NCI-H526 (cell line): Measurements from ENCODE around the gene PDHX.
"Not testable (repeated sequence)": the region's sequence is repeated elsewhere in the genome, so short reads cannot be mapped to it uniquely, and the experiment has no call there.

ENCODE experiments used
- DNase-seq, 2 experiments: peaks; one replicate each; lab custom pipeline; 2025; lab: John Stamatoyannopoulos, UW

PDHX gene

GRCh38 chr11:34911676-34912075 is 4.7 kb upstream of the PDHX start:
- DNase-seq = no peak

DNA sequence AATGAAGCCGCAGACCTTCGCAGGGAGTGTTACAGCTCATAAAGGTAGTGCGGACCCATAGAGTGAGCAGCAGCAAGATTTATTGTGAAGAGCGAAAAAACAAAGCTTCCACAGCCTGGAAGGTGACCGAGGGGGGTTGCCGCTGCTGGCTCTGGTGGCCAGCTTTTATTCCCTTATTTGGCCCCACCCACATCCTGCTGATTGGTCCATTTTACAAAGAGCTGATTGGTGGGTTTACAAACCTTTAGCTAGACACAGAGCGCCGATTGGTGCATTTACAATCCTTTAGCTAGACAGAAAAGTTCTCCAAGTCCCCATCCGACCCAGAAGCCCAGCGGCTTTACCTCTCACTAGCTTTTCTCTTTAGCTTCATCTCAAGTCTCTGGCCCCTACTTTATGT is 2.9 kb upstream of the PDHX start:
- not testable (repeated sequence) for DNase-seq

- peak; percentile 67 to 78 for DNase-seq
Measured at GRCh38 chr11:34915136-34916014, 1.0 kb upstream of the PDHX start.

GRCh38 chr11:34916843-34917770 is 689 bp downstream of the PDHX start:
- DNase-seq = peak; percentile 28 to 33

- DNase-seq = no peak
Measured at GRCh38 chr11:34921156-34921555, 4.7 kb downstream of the PDHX start.

DNA sequence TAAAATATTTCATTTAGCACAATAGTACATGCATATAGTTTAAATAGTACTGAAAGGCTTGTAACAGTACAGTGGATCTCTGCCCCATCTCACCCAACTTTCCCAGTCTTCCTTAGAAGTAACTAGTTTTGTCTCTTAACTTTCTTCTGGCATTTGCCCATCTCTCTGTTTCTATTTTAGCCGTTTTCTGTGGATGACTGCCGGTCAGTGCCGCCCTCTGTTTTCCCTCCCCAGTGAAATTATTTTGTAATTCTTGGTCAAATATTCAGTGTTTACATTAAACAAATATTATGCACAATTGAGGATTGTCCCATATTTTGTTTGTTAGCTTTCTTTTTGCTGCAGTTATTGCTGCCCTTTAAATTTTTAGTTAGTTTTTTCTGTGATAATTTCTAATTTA is 8.3 kb downstream of the PDHX start:
- no peak for DNase-seq

- peak in 1 of 2 experiments; percentile 65 for DNase-seq
Measured at GRCh38 chr11:34926101-34926830, 9.8 kb downstream of the PDHX start.

DNA sequence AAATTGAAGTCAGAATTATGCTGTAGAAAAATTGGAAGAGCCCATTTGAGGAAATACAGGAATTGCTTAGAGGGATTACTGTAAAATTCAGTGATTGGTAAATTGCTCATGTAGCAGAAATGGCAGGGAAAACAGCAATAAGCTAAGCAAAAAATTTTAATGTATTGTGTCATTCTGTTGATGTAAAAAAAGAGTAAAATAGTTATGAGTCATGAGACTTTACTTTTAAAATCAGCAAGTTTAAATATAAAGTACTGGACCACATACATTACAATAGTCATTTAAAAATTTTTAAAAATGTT is 10.4 kb downstream of the PDHX start:
- no peak for DNase-seq

GRCh38 chr11:34928268-34928959 is 12.0 kb downstream of the PDHX start:
- no peak for DNase-seq

DNA sequence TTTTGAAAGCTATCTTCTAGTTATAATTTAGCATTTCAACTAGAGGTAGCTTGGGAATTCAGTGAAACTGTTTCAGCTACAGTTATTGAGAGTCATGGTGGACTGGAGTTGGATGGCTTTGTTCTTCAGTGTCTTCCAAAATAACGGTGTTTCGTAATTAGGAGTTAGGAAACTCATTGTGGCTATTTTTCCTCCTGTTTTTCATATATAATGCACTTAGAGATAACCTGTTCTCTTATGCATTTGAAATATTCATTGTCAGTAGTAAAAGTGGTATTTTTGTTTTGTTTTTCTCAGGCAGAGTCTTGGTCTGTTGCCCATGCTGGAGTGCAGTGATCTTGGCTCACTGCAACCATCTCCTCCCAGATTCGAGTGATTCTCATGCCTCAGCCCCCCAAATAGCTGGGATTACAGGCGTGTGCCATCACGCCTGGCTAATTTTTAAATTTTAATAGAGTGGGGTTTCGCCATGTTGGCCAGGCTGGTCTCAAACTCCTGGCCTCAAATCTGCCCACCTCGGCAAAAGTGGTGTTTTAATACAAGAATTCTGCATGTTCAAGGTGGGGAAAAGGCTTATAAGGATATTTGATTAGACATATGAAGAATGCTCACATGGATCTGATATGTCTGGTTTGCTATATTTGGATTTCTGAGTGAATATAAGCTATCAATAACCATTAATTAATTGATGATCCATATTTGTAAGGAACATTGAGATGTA is 12.7 kb downstream of the PDHX start:
- no peak for DNase-seq

- peak in 1 of 2 experiments; percentile 41 for DNase-seq
Measured at GRCh38 chr11:34929794-34930763, 13.7 kb downstream of the PDHX start.

- DNase-seq = no peak
Measured at GRCh38 chr11:34936945-34937629, 20.7 kb downstream of the PDHX start.

- DNase-seq = no peak
Measured at GRCh38 chr11:34938611-34939010, 22.2 kb downstream of the PDHX start.

DNA sequence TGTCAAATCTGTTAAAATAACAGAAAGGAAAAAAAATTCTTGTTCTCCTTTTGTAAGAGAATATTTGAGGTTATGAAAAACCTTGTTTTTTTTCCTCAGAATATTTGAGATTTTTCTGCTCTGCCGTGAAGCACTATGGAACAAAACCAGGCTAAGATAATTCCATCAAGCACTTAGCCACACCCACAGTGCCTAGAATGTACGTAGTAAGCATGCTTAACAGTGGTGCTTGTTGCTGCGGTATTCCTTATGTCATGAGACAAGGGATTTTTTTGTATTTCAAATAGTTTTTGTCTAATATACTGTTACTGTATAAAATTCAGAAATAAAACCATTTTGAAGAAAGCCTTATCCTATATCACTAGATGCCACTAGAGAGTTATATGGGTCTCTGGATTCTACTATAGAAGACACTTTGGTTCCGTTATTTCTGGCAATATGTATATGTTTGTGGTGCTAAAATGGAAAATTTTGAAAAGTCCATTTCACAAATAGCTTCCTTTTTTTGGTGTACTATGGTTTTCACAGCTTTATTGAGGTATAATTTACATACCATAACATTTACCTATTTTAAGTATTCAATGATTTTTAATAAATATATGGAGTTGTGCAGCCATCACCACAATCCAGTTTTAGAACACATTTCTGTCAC is 23.7 kb downstream of the PDHX start:
- DNase-seq = no peak

DNA sequence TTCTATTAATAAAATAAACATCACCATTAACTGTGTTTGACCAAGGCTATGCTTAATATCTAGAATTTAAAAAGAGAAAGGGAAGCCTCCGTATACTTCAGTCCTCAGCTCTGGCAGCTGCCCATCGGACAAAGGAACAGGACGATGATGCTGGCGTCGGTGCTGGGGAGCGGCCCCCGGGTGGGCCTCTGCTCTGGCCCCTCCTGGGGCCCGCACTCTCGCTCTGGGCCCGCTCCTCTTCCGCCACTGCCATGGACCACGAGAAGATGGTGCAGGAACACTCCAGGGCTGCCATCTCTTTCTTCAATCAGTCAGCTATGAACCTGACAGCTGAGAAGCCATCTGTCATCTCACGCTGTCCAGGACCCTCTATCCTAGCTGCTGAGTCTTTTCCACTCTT is 25.3 kb downstream of the PDHX start:
- no peak for DNase-seq

GRCh38 chr11:34944692-34945091 is 28.3 kb downstream of the PDHX start:
- DNase-seq = no peak

DNA sequence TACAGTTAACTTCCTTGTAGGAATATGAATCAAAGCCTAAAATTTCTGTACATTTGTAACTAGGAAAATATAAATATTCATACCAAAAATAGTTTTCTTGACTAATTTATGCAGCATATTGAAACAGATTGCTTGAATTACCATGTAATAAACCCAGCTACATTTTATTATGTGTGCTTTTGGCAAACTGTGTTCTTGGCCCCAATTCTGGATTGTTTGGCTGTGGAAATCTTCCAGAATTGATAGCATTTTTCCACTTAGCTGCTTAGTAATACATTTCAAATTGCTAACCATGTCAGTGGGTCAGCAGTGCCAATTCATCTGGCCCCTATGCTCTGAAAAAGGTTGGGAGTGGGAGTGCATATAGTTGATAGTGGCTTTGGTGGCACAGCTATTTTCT is 32.3 kb downstream of the PDHX start:
- no peak for DNase-seq

GRCh38 chr11:34953955-34954354 is 37.5 kb downstream of the PDHX start:
- DNase-seq = no peak

DNA sequence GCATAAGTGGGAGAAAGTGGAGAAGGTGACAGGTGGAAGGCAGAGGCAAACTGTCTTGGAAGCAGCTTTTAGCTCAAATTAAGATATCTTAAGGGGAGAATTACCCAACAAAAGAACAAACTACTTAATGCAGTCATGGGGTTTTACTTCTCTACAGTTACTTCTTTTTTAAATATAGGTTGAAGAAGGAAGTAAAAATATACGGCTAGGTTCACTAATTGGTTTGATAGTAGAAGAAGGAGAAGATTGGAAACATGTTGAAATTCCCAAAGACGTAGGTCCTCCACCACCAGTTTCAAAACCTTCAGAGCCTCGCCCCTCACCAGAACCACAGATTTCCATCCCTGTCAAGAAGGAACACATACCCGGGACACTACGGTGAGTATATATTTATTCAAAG is 40.8 kb downstream of the PDHX start:
- no peak for DNase-seq
